GM12878 (cell line): ENCODE results near the gene AAR2. TPM values are rescaled to one million over a fixed set of nuclear protein-coding genes. Genes with fewer than 3 reads are reported as not detected.

Experiments used
- ATAC-seq: fragments of 200-7000 bp; cut with Tn5 transposase; 3 replicates; pipeline ENCODE4 v1.9.1; 2020; ENCODE audit warnings: mild to moderate bottlenecking, moderate library complexity
- BruUV-seq: library from RNA; stranded (reverse); fragments of 400-500 nt; replicated peaks from 2 replicates; lab custom pipeline; 2021; lab: Mats Ljungman, UMichigan
- CTCF ChIA-PET: fragments of 300-600 bp; sonication (Branson Sonifier 250); formaldehyde crosslinking; extraction: SDS; loops from one replicate; lab custom pipeline; 2021; ENCODE audit warnings: inconsistent platforms; lab: Yijun Ruan, JAX
- POLR2A ChIA-PET: fragments of 350-600 bp; formaldehyde crosslinking; extraction: SDS; loops from one replicate; lab custom pipeline; 2021; ENCODE audit warnings: inconsistent platforms; lab: Charles Lee
- RAD21 ChIA-PET: fragments of 300-600 bp; sonication (Branson Sonifier 250); formaldehyde crosslinking; loops from one replicate; lab custom pipeline; 2023; ENCODE audit warnings: antibody characterized with exemption; ENCODE audit not compliant: unreplicated experiment; lab: Charles Lee
- SMC1A ChIA-PET: fragments of 300-600 bp; sonication (Branson Sonifier 250); formaldehyde crosslinking; loops from one replicate; lab custom pipeline; 2023; ENCODE audit not compliant: unreplicated experiment, uncharacterized antibody; lab: Charles Lee
- DNase-seq: peaks from one replicate; pipeline ENCODE4 v3.0.0-alpha.2; 2011; ENCODE audit warnings: low read depth, low spot score
- FAIRE-seq: peaks from 3 replicates; lab custom pipeline; 2011; peaks lifted over from hg19 to GRCh38; lab: Jason Lieb, UNC
- H2AFZ ChIP-seq: 2 replicates; pipeline ENCODE4 v1.6.0; 2011; ENCODE audit warnings: low read depth, low read length, control low read depth; ENCODE audit not compliant: control insufficient read depth
- H3K27ac ChIP-seq: 2 replicates; pipeline ENCODE4 v1.5.1; 2011; ENCODE audit warnings: control low read depth; ENCODE audit not compliant: control insufficient read depth, insufficient read depth
- H3K27me3 ChIP-seq, 2 experiments: replicated peaks in 1 of 2; 2 replicates each; pipeline versions ENCODE4 v1.6.0 to v1.6.1; 2011; ENCODE audit warnings: low read length in 1 of 2; ENCODE audit not compliant: control insufficient read depth in 2 of 2, insufficient read depth in 2 of 2
- H3K36me3 ChIP-seq, 2 experiments: 2 replicates each; pipeline ENCODE4 v1.5.1; 2011; ENCODE audit warnings: low read length in 1 of 2; ENCODE audit not compliant: control insufficient read depth in 2 of 2, insufficient read depth in 2 of 2
- H3K4me1 ChIP-seq: 2 replicates; pipeline ENCODE4 v1.6.1; 2011; ENCODE audit warnings: mild to moderate bottlenecking, low read length, moderate library complexity, mixed read lengths; ENCODE audit not compliant: control insufficient read depth, insufficient read depth
- H3K4me2 ChIP-seq: 2 replicates; pipeline ENCODE4 v1.6.0; 2011; ENCODE audit warnings: control low read depth; ENCODE audit not compliant: control insufficient read depth, insufficient read depth
- H3K4me3 ChIP-seq: fragments of 200-600 bp; sonication (generic); 2 replicates; pipeline ENCODE4 v1.5.1; 2016
- H3K79me2 ChIP-seq: 2 replicates; pipeline ENCODE4 v1.6.0; 2011; ENCODE audit warnings: low read length; ENCODE audit not compliant: control insufficient read depth, insufficient read depth
- H3K9ac ChIP-seq: 2 replicates; pipeline ENCODE4 v1.8.0; 2011; ENCODE audit warnings: low read length, control low read depth, mixed read lengths; ENCODE audit not compliant: control insufficient read depth, insufficient read depth
- H3K9me3 ChIP-seq: replicated peaks from 3 replicates; pipeline ENCODE4 v1.5.1; 2011; ENCODE audit warnings: mild to moderate bottlenecking, low read length; ENCODE audit not compliant: control insufficient read depth, insufficient read depth
- H4K20me1 ChIP-seq: 2 replicates; pipeline ENCODE4 v1.6.0; 2011; ENCODE audit not compliant: control insufficient read depth, insufficient read depth
- CEBPZ ChIP-seq: fragments of 150-350 bp; IDR thresholded peaks from 2 replicates; pipeline ENCODE4 v1.6.1; 2016; ENCODE audit warnings: low read depth, low read length
- USF1 ChIP-seq: IDR thresholded peaks from 2 replicates; pipeline ENCODE4 v1.6.1; 2011; ENCODE audit warnings: borderline replicate concordance, low read depth, mild to moderate bottlenecking, moderate library complexity, mixed read lengths, low read length; ENCODE audit not compliant: insufficient read depth; ENCODE audit errors: extremely low read length
- WGBS: methylation state at CpG from one replicate; pipeline ENCODE4 v1.1.6; 2016; ENCODE audit warnings: low lambda C conversion rate; ENCODE audit not compliant: insufficient replicate concordance, insufficient coverage; ENCODE audit errors: missing lambda C conversion rate; 5-methylcytosine and 5-hydroxymethylcytosine counted together
- in situ Hi-C: fragments of 300-500 bp; cut with MboI; formaldehyde crosslinking; loops from 9 replicates; pipeline ENCODE4 v1.14.3; 2018; ENCODE audit warnings: mixed read lengths
- intact Hi-C: fragments of 100-400 bp; cut with micrococcal nuclease; formaldehyde crosslinking; loops from one replicate; pipeline ENCODE4 v1.14.2; 2022; ENCODE audit not compliant: unreplicated experiment
- polyA plus RNA-seq, 11 experiments: library from polyadenylated mRNA; depleted of rRNA in 4 of 11; unstranded in 6 of 11; stranded (reverse) in 5 of 11; fragments of >200 nt; fragmentation: Nextera tagmentation in 4 of 11; fragmentation: Illumina TruSeq in 1 of 11; extraction: Ambion mirVana in 4 of 11; extraction: Trizol in 1 of 11; gene quantifications; 1 replicate in 1 of 11; 2 replicates in 10 of 11; pipeline versions ENCODE4 v1.2.1 to v1.2.3, GENCODE V29; 2011 to 2016; ENCODE audit warnings: inconsistent platforms in 2 of 11, missing spikeins in 2 of 11, low read depth in 1 of 11
- total RNA-seq, 4 experiments: library from RNA; depleted of rRNA in 3 of 4; stranded (reverse); fragments of >200 nt in 3 of 4; fragmentation: Illumina TruSeq in 1 of 4; extraction: Trizol in 1 of 4; gene quantifications; 2 replicates each; pipeline versions ENCODE4 v1.2.1 to v1.2.3, GENCODE V29; 2013 to 2021

The AAR2 gene
- total and polyA plus RNA-seq, 10 of the 15 experiments (the other 5 are each of a cell fraction or from before 2014, with no cell fraction given): 6.5 to 41.7 (median 30.3) TPM

- Histone ChIP-seq H3K4me2 (no peak overlapping the region), H3K79me2 (no peaks in the 10 kb centered on the region), H4K20me1 (no peaks in the 10 kb centered on the region), H3K9ac (no peak overlapping the region), H3K4me3 (no peak overlapping the region), H3K36me3 (no peaks in the 10 kb centered on the region), H3K9me3 (no peaks in the 10 kb centered on the region), H2AFZ (no peak overlapping the region), H3K27ac (no peak overlapping the region), H3K27me3 (peaks cover 0 to 2% of the 10 kb centered on the region in 2 experiments; a peak in 2 of 4 replicates), H3K4me1 (no peaks in the 10 kb centered on the region)
- intact Hi-C loops (no loop called here), in situ Hi-C loops (no loop called here)
- DNase-seq: no peak
- TF ChIP-seq CEBPZ (no peak), USF1 (peak; percentile 16)
- RAD21 ChIA-PET: no interaction called here
- no peak for FAIRE-seq
- ATAC-seq: no peak
- SMC1A ChIA-PET: no interaction called here
- WGBS: 58% methylated on average over 20 of the region's 20 CpGs
- BruUV-seq: no TSS peak
- CTCF ChIA-PET: no interaction called here
- POLR2A ChIA-PET: no interaction called here
Observed at GRCh38 chr20:36264426-36265246, 28.4 kb downstream of the AAR2 start.
